K562 (cell line): ENCODE results near the gene FILIP1. TPM values are rescaled to one million over a fixed set of nuclear protein-coding genes. Genes with fewer than 3 reads are reported as not detected.

ENCODE experiments used
- ATAC-seq: fragments of 200-7000 bp; cut with Tn5 transposase; 3 replicates; pipeline ENCODE4 v1.9.1; 2020; ENCODE audit warnings: moderate library complexity
- BruUV-seq: library from RNA; stranded (reverse); fragments of 400-500 nt; replicated peaks from 2 replicates; lab custom pipeline; 2021; lab: Mats Ljungman, UMichigan
- CTCF ChIA-PET: fragments of 300-600 bp; formaldehyde crosslinking; extraction: SDS; loops from one replicate; lab custom pipeline; 2021; ENCODE audit warnings: low intra/inter-chr PET ratio; lab: Yijun Ruan, JAX
- POLR2A ChIA-PET: fragments of 300-600, 350-650 bp; sonication (Branson Sonifier 250); formaldehyde crosslinking; extraction: SDS; loops from one replicate; lab custom pipeline; 2021; ENCODE audit warnings: antibody characterized with exemption, inconsistent platforms; lab: Yijun Ruan, JAX
- DNase-seq, 4 experiments: peaks; one replicate each; pipeline versions ENCODE4 v3.0.0 to v3.0.0-alpha.2; 2011 to 2018; ENCODE audit warnings: low spot score in 3 of 4, mixed read lengths in 3 of 4; ENCODE audit errors: extremely low read depth in 1 of 4
- FAIRE-seq: peaks from 2 replicates; lab custom pipeline; 2011; peaks lifted over from hg19 to GRCh38; lab: Jason Lieb, UNC
- H2AFZ ChIP-seq: 2 replicates; pipeline ENCODE4 v1.6.0; 2011; ENCODE audit warnings: low read depth, low read length, control low read depth, inconsistent platforms
- H3K27ac ChIP-seq: fragments of 200-600 bp; 3 replicates; pipeline ENCODE4 v1.8.0; 2011; ENCODE audit warnings: low read depth, mild to moderate bottlenecking, control low read depth, inconsistent platforms, low read length, moderate library complexity, mixed read lengths; ENCODE audit errors: extremely low read depth
- H3K27me3 ChIP-seq, 2 experiments: fragments of 300-600 bp in 1 of 2; 2 replicates in 1 of 2; 3 replicates in 1 of 2; pipeline versions ENCODE4 v1.6.0 to v1.8.0; 2011; ENCODE audit warnings: inconsistent platforms in 2 of 2, low read length in 2 of 2, mild to moderate bottlenecking in 1 of 2, mixed read lengths in 1 of 2, moderate library complexity in 1 of 2; ENCODE audit not compliant: control insufficient read depth in 2 of 2, insufficient read depth in 2 of 2
- H3K36me3 ChIP-seq: fragments of 300-600 bp; 3 replicates; pipeline ENCODE4 v1.8.0; 2011; ENCODE audit warnings: mild to moderate bottlenecking, low read length, inconsistent platforms; ENCODE audit not compliant: control insufficient read depth, insufficient read depth
- H3K4me1 ChIP-seq, 2 experiments: fragments of 200-600 bp in 1 of 2; replicated peaks in 1 of 2; 2 replicates in 1 of 2; 3 replicates in 1 of 2; pipeline versions ENCODE4 v1.5.1 to v1.8.0; 2011; ENCODE audit warnings: inconsistent platforms in 2 of 2, low read length in 2 of 2, mild to moderate bottlenecking in 1 of 2, mixed read lengths in 1 of 2, moderate library complexity in 1 of 2; ENCODE audit not compliant: control insufficient read depth in 2 of 2, insufficient read depth in 2 of 2
- H3K4me2 ChIP-seq: 2 replicates; pipeline ENCODE4 v1.6.1; 2011; ENCODE audit warnings: low read length, control low read depth, inconsistent platforms, mixed read lengths; ENCODE audit not compliant: insufficient read depth
- H3K4me3 ChIP-seq: fragments of 200-600 bp; sonication (generic), shearing (Covaris generic); 2 replicates; pipeline ENCODE4 v1.5.1; 2016; ENCODE audit warnings: control low read depth, inconsistent platforms
- H3K79me2 ChIP-seq: fragments of 200-600 bp; 3 replicates; pipeline ENCODE4 v1.8.0; 2011; ENCODE audit warnings: low read length, inconsistent platforms; ENCODE audit not compliant: control insufficient read depth, insufficient read depth
- H3K9ac ChIP-seq, 2 experiments: 2 replicates each; pipeline versions ENCODE4 v1.6.0 to v1.6.1; 2011; ENCODE audit warnings: low read depth in 2 of 2, low read length in 2 of 2, control low read depth in 1 of 2, inconsistent platforms in 1 of 2, mild to moderate bottlenecking in 1 of 2, mixed read lengths in 1 of 2; ENCODE audit not compliant: insufficient read depth in 1 of 2
- H3K9me1 ChIP-seq: one replicate; pipeline ENCODE4 v1.6.0; 2011; ENCODE audit warnings: inconsistent platforms, mild to moderate bottlenecking, low read length, moderate library complexity; ENCODE audit not compliant: control insufficient read depth, insufficient read depth
- H3K9me3 ChIP-seq: replicated peaks from 2 replicates; pipeline ENCODE4 v1.5.1; 2011; ENCODE audit warnings: low read depth, low read length, inconsistent platforms; ENCODE audit not compliant: control insufficient read depth, insufficient read depth
- H4K20me1 ChIP-seq: replicated peaks from 2 replicates; pipeline ENCODE4 v1.6.1; 2011; ENCODE audit warnings: low read length, inconsistent platforms, mixed read lengths; ENCODE audit not compliant: control insufficient read depth, insufficient read depth
- CBX2 ChIP-seq: fragments of 200-600 bp; sonication (generic); IDR thresholded peaks from one replicate; pipeline ENCODE4 v1.6.1; 2012; ENCODE audit warnings: mild to moderate bottlenecking, low read length, inconsistent platforms; ENCODE audit not compliant: insufficient read depth, poor library complexity, severe bottlenecking
- TAL1 ChIP-seq: fragments of 450-650 bp; IDR thresholded peaks from 2 replicates; pipeline ENCODE4 v1.6.1; 2016; ENCODE audit warnings: mild to moderate bottlenecking
- ZNF445 ChIP-seq: fragments of 250-450 bp; sonication (Bioruptor Pico); IDR thresholded peaks from 2 replicates; pipeline ENCODE4 v1.4.0; 2020; ENCODE audit warnings: low read depth, mild to moderate bottlenecking, moderate library complexity
- WGBS: fragments of 100-300 bp; shearing (Covaris generic); methylation state at CpG from one replicate; pipeline ENCODE4 v1.1.6; 2016; ENCODE audit warnings: low coverage, mixed read lengths; ENCODE audit not compliant: insufficient coverage; ENCODE audit errors: missing lambda C conversion rate; 5-methylcytosine and 5-hydroxymethylcytosine counted together
- in situ Hi-C: fragments of 300-500 bp; cut with MboI; formaldehyde crosslinking; loops from 4 replicates; pipeline ENCODE4 v1.15.0; 2018; ENCODE audit warnings: inconsistent platforms, mixed read lengths
- intact Hi-C: fragments of 100-400 bp; cut with micrococcal nuclease; formaldehyde crosslinking; loops from 2 replicates; pipeline ENCODE4 v1.14.2; 2022
- polyA plus RNA-seq, 8 experiments: library from polyadenylated mRNA; depleted of rRNA in 4 of 8; stranded (reverse) in 5 of 8; unstranded in 3 of 8; fragments of >200 nt; fragmentation: Nextera tagmentation in 2 of 8; fragmentation: Illumina TruSeq in 1 of 8; extraction: Ambion mirVana in 2 of 8; extraction: Trizol in 1 of 8; gene quantifications; 2 replicates each; pipeline versions ENCODE4 v1.2.1 to v1.2.3, GENCODE V29; 2011 to 2014; ENCODE audit warnings: inconsistent platforms in 1 of 8, missing spikeins in 1 of 8
- total RNA-seq, 7 experiments: library from RNA; depleted of rRNA in 6 of 7; stranded (reverse); fragments of >200 nt in 6 of 7; fragmentation: Illumina TruSeq in 2 of 7; extraction: Trizol in 2 of 7; gene quantifications; 2 replicates each; pipeline versions ENCODE4 v1.2.1 to v1.2.3, GENCODE V29; 2011 to 2021; ENCODE audit warnings: low replicate concordance in 1 of 7
- TF ChIP-seq, protein P1 (sequence below), 2 experiments: fragments of 450-650 bp in 1 of 2; sonication (generic) in 1 of 2; formaldehyde crosslinking in 1 of 2; IDR thresholded peaks; 2 replicates each; pipeline versions ENCODE4 v1.7.1 to v1.9.0; 2016 to 2022; ENCODE audit warnings: inconsistent platforms in 1 of 2, mild to moderate bottlenecking in 1 of 2, missing genetic modification reagents in 1 of 2
- TF ChIP-seq, protein P2 (sequence below): fragments of 200-800 bp; sonication (Bioruptor generic); IDR thresholded peaks from 2 replicates; pipeline ENCODE4 v1.6.1; 2016; ENCODE audit warnings: missing genetic modification characterization, missing compliant biosample characterization

Gene FILIP1
- total and polyA plus RNA-seq, 9 of the 15 experiments (the other 6 are each of a cell fraction or from before 2014, with no cell fraction given): 0.03 to 0.25 (median 0.10) TPM; not detected in 1

DNA sequence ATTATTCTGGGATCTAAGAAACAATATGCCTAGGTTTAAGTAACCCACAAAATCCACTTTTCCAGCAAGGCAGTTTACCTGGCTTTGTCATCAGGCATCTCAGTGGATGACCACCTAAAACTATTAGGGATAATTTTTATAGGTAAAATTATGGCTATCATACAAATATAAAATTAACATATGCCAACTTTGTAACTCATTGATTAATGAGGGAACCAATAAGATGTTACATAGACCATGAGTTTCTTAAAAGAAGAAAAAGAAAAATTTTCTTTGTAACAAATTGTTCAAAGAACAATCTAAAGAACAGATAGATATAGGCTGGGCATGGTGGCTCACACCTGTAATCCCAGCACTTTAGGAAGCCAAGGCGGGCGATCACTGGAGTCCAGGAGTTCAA is 49.7 kb upstream of the FILIP1 start:
- ChIA-PET CTCF (no interaction called here), POLR2A (interaction anchor here (0.6 kb wide), 1 partner anchor 87 kb away, joined by 3 read pairs; no protein-coding TSS in a partner anchor)
- H3K27me3 ChIP-seq: no peaks in the 10 kb centered on the region
- H3K27ac ChIP-seq: no peak overlapping the region
- H3K79me2 ChIP-seq: no peaks in the 10 kb centered on the region
- no CpG with 5 or more reads among the region's 2 CpGs for WGBS
- intact Hi-C loops (no loop called here), in situ Hi-C loops (loop anchor here (25.0 kb wide), 1 partner anchor 1806 kb away; no protein-coding TSS in a partner anchor)
- no peak for FAIRE-seq
- BruUV-seq: no TSS peak
- no peak overlapping the region for H3K4me2 ChIP-seq
- H2AFZ ChIP-seq: no peak overlapping the region
- DNase-seq: no peak
- H3K9ac ChIP-seq: no peak overlapping the region
- H3K9me3 ChIP-seq: no peaks in the 10 kb centered on the region
- no peaks in the 10 kb centered on the region for H4K20me1 ChIP-seq
- no peak for ATAC-seq
- H3K36me3 ChIP-seq: no peaks in the 10 kb centered on the region
- H3K4me3 ChIP-seq: no peak overlapping the region
- no peaks in the 10 kb centered on the region for H3K4me1 ChIP-seq
- H3K9me1 ChIP-seq: no peaks in the 10 kb centered on the region
- TF ChIP-seq TAL1: no peak
- no peak for TF ChIP-seq ZNF445 (CRISPR knock-in tag)
- no peak for TF ChIP-seq CBX2
- TF ChIP-seq, protein P1, sequence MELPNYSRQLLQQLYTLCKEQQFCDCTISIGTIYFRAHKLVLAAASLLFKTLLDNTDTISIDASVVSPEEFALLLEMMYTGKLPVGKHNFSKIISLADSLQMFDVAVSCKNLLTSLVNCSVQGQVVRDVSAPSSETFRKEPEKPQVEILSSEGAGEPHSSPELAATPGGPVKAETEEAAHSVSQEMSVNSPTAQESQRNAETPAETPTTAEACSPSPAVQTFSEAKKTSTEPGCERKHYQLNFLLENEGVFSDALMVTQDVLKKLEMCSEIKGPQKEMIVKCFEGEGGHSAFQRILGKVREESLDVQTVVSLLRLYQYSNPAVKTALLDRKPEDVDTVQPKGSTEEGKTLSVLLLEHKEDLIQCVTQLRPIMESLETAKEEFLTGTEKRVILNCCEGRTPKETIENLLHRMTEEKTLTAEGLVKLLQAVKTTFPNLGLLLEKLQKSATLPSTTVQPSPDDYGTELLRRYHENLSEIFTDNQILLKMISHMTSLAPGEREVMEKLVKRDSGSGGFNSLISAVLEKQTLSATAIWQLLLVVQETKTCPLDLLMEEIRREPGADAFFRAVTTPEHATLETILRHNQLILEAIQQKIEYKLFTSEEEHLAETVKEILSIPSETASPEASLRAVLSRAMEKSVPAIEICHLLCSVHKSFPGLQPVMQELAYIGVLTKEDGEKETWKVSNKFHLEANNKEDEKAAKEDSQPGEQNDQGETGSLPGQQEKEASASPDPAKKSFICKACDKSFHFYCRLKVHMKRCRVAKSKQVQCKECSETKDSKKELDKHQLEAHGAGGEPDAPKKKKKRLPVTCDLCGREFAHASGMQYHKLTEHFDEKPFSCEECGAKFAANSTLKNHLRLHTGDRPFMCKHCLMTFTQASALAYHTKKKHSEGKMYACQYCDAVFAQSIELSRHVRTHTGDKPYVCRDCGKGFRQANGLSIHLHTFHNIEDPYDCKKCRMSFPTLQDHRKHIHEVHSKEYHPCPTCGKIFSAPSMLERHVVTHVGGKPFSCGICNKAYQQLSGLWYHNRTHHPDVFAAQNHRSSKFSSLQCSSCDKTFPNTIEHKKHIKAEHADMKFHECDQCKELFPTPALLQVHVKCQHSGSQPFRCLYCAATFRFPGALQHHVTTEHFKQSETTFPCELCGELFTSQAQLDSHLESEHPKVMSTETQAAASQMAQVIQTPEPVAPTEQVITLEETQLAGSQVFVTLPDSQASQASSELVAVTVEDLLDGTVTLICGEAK (IDR thresholded peaks at IDR 0.05): no peak
- TF ChIP-seq, protein P1 (CRISPR knock-in tag; IDR thresholded peaks at IDR 0.05): no peak
- TF ChIP-seq, protein P2, sequence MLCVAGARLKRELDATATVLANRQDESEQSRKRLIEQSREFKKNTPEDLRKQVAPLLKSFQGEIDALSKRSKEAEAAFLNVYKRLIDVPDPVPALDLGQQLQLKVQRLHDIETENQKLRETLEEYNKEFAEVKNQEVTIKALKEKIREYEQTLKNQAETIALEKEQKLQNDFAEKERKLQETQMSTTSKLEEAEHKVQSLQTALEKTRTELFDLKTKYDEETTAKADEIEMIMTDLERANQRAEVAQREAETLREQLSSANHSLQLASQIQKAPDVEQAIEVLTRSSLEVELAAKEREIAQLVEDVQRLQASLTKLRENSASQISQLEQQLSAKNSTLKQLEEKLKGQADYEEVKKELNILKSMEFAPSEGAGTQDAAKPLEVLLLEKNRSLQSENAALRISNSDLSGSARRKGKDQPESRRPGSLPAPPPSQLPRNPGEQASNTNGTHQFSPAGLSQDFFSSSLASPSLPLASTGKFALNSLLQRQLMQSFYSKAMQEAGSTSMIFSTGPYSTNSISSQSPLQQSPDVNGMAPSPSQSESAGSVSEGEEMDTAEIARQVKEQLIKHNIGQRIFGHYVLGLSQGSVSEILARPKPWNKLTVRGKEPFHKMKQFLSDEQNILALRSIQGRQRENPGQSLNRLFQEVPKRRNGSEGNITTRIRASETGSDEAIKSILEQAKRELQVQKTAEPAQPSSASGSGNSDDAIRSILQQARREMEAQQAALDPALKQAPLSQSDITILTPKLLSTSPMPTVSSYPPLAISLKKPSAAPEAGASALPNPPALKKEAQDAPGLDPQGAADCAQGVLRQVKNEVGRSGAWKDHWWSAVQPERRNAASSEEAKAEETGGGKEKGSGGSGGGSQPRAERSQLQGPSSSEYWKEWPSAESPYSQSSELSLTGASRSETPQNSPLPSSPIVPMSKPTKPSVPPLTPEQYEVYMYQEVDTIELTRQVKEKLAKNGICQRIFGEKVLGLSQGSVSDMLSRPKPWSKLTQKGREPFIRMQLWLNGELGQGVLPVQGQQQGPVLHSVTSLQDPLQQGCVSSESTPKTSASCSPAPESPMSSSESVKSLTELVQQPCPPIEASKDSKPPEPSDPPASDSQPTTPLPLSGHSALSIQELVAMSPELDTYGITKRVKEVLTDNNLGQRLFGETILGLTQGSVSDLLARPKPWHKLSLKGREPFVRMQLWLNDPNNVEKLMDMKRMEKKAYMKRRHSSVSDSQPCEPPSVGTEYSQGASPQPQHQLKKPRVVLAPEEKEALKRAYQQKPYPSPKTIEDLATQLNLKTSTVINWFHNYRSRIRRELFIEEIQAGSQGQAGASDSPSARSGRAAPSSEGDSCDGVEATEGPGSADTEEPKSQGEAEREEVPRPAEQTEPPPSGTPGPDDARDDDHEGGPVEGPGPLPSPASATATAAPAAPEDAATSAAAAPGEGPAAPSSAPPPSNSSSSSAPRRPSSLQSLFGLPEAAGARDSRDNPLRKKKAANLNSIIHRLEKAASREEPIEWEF (CRISPR knock-in tag): no peak
